Daoy (cell line): ENCODE results near the gene SLC29A3. TPM values are rescaled to one million over a fixed set of nuclear protein-coding genes. Genes with fewer than 3 reads are reported as not detected.

Source experiments
- DNase-seq: peaks from one replicate; pipeline ENCODE4 v3.0.0-alpha.2; 2015; ENCODE audit warnings: low read depth
- total RNA-seq: library from RNA; depleted of rRNA; stranded (reverse); fragments of >200 nt; shearing (Covaris generic); gene quantifications from 2 replicates; pipeline ENCODE4 v1.2.3, GENCODE V29; 2014

Gene SLC29A3
- total RNA-seq, 1 experiment from 2014 or later = 0.63 TPM

- no peak for DNase-seq
These were observed 72.6 kb downstream of the SLC29A3 start for GRCh38 chr10:71391701-71392100.

GRCh38 chr10:71392292-71392691 lies 73.2 kb downstream of the SLC29A3 start:
- DNase-seq = no peak

DNA sequence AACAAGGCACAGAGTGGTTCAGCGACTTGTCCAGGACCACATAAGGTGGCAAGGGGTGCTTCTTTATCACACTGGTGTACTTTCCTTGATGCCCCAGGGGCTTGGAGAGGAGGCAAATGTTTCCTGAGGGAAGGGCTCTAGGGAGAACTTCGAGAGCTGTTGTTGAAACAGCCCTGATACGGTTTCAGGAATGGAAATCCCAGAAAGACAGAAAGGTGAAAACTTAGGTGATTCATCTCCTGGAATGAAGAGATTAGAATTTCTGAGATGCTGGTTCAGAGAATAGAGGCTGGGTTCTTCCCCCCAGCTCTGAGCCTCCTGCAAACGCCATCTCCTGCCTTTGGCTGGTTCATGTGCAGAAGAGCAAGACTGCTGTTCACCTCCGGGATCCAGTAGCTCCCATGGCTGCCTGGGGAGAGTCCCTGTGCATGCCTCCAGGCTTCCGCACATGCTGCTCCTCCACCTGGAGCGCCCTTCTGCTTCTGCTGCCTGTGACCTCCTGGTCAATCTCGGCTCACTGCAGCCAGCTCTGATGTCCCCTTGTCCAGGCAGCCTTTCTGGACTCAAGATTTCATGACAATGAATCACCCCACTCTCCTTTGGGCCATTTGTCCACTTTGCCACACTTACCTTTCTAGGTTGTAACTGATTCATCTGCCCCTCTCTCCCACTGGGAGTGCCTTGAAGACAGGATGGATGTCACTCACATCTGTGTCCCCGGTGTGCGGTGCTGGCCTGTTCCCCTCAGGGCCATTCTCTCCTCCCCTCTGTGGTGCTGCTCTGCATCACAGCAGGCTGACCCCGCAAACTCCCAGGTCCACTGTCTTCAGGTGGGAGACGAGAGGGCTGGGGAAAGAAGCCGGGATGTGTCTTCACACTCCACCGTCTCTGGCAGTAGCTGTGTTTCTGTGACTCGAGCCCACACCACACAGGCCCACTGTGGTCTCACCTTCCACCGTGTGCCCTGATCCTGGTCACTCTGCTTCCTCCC lies 74.0 kb downstream of the SLC29A3 start:
- no peak for DNase-seq

DNA sequence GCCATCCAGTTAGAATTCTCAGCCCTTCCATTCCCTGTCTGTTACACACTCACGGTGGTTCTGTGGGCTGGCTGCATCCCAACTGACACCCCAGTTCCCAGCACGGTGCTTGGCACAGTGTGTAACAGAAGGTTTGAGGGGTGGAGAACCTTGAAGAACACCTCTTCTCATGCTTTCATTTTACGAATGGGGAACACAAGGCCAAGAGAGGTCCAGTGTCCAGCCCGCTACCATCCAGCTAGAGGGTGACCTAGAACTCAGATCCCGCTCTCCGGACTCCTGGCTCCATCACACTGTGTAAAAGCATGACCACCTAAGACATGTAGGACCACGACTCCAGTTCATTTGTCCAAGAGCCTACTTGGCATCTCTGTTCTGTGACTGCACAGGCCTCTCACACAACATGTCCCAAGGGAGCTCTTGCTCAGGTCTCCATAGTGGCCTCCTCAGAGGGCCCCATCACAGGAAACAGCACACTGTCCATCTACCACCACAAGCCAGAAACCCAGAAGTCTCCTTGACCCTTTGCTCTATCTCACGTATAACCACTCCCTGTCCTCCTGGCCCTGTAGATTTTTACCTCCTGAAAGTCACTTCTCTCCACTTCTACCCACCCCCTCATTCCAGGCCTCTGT lies 74.9 kb downstream of the SLC29A3 start:
- DNase-seq = no peak

DNA sequence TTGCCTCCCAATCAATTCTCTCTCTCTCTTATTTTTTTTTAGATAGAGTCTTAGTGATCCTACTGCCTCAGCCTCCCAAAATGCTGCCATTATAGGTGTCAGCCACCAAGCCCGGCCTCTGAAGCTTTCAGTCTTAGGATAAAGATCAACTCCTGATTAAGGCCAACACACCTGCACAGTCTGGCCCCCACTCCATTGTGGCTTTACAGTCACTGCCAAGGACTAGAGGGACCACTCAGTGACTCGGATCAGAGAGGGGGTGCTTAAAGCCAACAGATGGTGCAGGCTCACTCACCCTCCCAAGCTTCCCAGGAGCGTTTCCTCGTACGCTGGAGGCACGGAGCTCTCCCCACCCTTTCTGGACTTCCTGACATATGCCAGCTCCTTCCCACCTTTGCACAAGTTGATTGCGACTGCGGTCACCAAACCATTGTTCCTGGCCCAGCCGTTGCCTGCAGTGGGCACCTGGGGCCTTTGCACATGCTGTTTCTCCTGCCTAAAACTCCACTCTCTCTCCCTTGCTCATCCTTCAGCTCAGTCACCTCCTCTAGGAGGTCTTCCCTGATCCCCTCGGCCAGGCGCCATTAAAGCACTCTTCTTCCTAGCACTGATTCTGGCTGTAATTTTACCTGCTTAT lies 76.0 kb downstream of the SLC29A3 start:
- DNase-seq = no peak

DNA sequence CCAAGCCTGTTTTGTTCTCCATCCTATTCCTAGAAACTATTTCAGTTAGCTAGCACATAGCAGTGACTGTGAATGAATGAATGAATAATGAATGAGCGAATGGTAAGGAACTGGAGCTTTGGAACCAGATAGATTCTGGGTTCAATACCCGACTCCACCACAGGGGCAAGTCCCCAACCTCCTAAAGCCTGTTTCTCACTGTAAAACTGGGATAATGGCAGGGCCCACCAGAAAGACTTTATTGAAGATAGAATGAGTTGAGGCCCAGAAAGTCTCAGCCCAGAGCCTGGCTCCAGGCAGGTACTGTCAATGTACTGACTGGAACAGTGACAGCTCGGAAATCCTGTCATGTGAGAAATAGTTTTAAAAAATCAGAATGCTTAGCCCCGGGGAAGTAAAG lies 76.6 kb downstream of the SLC29A3 start:
- DNase-seq = no peak

DNA sequence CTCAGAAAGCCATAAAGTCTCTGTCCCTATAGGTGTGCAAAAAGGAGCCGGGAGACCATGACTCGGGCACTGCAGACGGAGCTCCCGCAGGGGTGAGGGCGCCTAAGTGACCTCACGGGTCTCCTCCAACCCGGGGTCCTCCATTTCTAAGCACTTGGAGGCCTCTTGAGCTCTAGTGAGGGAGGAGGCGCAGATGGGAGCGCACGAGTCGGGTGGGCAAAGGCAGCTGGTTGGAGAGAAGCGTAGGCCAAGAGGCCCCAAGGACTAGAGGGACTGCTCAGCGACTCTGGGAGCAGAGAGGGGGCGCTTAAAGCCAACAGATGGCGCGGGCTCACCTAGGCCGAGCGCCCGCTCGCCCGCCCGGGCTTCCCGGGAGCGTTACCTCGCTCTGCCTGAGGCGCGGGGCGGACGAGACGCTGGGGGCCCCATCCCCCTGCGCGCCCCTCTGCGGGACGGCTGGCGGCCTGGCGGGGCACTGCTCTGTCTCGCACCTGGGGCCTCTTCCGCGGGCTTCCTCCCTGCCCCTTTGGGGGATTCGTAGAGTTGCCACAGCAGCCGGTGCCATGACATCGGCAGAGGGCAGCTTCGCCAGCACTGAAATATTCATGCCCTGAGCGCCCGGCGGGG lies 77.1 kb downstream of the SLC29A3 start:
- DNase-seq = peak; percentile 71

GRCh38 chr10:71396711-71397295 lies 77.7 kb downstream of the SLC29A3 start, which contains the start of gene CDH23:
CDH23 (plus strand) TSS chr10:71396920; CDS start chr10:71439832, 42,912 bp downstream.
- peak; percentile 50 for DNase-seq

DNA sequence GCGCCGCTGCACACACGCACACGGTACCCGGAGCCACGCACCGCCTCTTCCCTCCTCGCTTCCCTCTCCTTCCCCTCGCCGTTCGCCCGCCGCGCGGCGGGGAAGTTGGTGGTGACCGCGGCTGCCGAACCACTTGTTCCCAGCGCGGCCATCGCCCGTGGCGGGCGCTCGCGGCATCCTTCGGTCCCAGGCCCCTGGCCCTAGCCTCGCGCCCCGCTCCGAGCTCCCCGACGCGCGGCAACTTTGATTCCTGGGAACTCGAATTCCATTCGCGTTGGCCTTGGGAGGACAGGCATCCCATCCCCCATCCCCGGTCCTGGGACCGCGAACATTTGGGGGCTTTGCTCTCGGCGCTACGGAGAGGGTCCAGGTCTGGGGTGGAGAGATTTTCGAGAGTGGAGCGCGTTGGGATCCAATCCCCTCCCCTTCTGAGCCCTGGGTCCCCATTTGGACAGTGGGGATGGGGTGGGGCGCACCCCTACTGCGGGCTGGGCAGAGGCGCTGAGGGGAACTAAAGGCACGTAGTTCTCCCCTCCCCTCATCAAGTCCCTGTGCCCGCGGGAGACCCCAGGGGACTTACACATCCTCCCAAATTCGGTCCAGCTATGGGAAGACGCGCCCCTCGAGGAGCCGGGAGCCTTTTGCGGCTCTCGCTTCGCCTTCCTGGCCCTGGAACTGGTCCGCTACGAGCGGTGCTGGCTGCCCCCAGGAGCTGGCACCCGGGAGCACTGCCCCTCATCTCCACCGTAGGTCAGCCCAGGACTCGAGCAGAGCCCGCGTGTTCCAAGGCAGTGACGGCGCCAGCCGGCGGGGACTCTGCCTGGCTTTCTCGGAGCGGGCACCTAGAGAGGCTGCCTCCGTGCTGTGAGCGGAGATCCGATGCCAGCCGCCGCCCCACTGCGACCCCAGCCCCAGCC lies 78.5 kb downstream of the SLC29A3 start:
- DNase-seq = peak; percentile 21

- no peak for DNase-seq
These were observed 79.9 kb downstream of the SLC29A3 start for GRCh38 chr10:71398976-71399375.

DNA sequence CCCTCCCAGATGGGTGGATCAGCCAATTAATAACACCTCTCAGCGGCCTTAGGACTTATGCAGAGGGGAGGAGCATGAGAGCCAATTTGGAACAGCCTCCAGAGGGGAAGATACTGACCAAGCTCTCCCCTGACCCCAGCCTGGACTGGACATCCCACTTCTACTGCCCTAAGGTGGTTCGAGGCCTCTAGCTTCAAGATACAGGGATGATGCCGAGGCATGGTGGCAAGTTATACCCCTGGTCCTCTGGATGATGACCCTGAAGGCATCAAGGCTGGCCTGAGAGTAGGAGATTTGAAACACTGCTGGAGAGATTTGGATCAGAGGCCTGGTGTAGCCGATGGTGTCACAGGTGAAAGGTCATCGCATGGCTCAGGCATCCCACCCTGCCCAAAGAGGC lies 80.9 kb downstream of the SLC29A3 start:
- DNase-seq = no peak

GRCh38 chr10:71401056-71401455 lies 82.0 kb downstream of the SLC29A3 start:
- DNase-seq = no peak

DNA sequence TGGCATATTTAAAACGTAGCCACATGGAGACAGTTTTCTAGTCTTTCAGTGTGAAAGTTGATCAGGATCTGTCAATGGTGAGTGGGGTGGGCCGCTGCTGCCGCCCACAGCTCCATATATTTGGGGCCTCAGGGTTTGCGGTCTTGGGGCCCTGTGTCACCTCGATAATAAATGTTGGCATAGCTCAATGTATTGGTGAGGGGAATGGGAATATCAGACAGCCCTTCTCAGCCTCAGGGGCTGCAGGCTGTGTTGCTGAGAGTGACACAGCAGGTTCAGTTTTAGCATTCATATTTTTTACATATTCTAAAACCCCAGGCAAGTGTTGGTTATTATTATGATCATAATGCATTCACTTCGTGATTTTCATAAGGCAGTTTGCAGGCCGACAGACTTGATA lies 82.9 kb downstream of the SLC29A3 start:
- no peak for DNase-seq

- DNase-seq = no peak
These were observed 85.6 kb downstream of the SLC29A3 start for GRCh38 chr10:71404503-71405295.

GRCh38 chr10:71406878-71407277 lies 87.8 kb downstream of the SLC29A3 start:
- DNase-seq = no peak

- DNase-seq = no peak
These were observed 89.6 kb downstream of the SLC29A3 start for GRCh38 chr10:71408436-71409225.

DNA sequence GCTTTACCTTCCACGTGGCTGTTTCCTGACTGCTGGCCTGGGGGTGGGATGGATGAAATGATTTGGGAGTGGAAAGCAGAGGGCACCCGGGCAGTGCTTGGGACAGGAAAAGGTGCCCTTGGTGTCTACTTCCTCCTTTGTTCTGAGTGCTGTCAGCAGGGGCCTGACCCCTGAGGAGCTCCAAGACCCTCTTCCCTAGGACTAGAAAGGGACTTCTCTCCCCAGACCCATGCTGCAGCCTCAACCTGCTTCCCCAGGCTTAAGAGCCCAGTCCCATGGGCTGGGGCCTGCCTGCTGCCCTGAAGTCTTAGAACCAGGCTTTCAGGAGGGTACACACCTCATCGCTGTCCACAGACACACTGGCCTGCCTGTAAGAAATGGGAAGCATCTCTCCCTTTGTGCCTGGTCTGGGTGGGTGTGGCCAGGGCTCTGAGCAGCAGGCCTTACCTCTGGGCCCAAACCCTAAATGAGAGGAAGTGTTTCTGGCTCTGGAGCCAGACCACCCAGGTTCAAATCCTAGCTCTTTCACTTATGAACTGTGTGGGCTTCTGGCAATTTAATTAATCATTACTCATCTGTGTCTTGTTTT lies 90.6 kb downstream of the SLC29A3 start:
- no peak for DNase-seq
